Activated naive CD4-positive, alpha-beta T cell treated with anti-CD3 and anti-CD28 coated beads for 36 hours (primary cell): ENCODE measurements around the gene EXPH5. TPM values are rescaled to one million over a fixed set of nuclear protein-coding genes. Genes with fewer than 3 reads are reported as not detected.
"Not testable (repeated sequence)": the region's sequence is repeated elsewhere in the genome, so short reads cannot be mapped to it uniquely, and the experiment has no call there.

Experiments
- CTCF ChIA-PET: fragments of 350-600 bp; sonication (Branson Sonifier 250); formaldehyde crosslinking; loops from one replicate; lab custom pipeline; 2021; ENCODE audit warnings: antibody characterized with exemption; lab: Charles Lee
- DNase-seq: peaks from one replicate; pipeline ENCODE4 v3.0.0-alpha.2; 2020
- H3K27ac Mint-ChIP-seq: one replicate; pipeline ENCODE4 v1.8.0; 2021; ENCODE audit warnings: mild to moderate bottlenecking, mixed read lengths
- H3K27me3 Mint-ChIP-seq: one replicate; pipeline ENCODE4 v1.8.0; 2021; ENCODE audit warnings: low read depth, mixed read lengths
- H3K36me3 Mint-ChIP-seq: one replicate; pipeline ENCODE4 v1.8.0; 2021; ENCODE audit warnings: low read depth, mixed read lengths
- H3K4me1 Mint-ChIP-seq: one replicate; pipeline ENCODE4 v1.8.0; 2021; ENCODE audit warnings: low read depth, mixed read lengths
- H3K4me3 Mint-ChIP-seq: one replicate; pipeline ENCODE4 v1.8.0; 2021; ENCODE audit warnings: mild to moderate bottlenecking, moderate library complexity, mixed read lengths
- H3K9me3 Mint-ChIP-seq: one replicate; pipeline ENCODE4 v1.8.0; 2021; ENCODE audit warnings: mixed read lengths
- intact Hi-C: fragments of 100-400 bp; cut with micrococcal nuclease; formaldehyde crosslinking; loops from one replicate; pipeline ENCODE4 v1.15.1; 2023
- total RNA-seq, 2 experiments: library from RNA; stranded (reverse); gene quantifications; one replicate each; pipeline ENCODE4 v1.2.3, GENCODE V29; 2021

Gene EXPH5
- total RNA-seq, 2 experiments from 2014 or later: 2.9 to 3.3 TPM

DNA sequence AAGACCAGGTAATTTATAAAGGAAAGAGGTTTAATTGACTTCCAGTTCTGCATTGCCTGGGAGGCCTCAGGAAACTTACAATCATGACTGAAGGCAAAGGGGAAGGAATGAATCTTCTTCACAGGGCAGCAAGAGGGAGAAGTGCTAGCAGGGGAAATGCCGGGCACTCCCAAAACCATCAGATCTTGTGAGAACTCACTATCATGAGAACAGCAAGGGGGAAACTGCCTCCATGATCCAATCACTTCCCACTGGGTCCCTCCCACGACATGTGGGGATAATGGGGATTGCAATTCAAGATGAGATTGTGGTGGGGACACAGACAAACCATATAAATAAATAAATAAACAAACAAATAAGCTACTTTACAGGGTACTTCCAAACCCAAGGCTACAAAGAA is 28.8 kb upstream of the EXPH5 start:
- H3K27me3 Mint-ChIP-seq: peaks cover 10% of the 10 kb centered on the region
- no peak overlapping the region for H3K27ac Mint-ChIP-seq
- intact Hi-C loops: loop anchor here (5.0 to 10.0 kb wide), 2 partner anchors 778 to 1725 kb away; no protein-coding TSS in a partner anchor
- H3K4me3 Mint-ChIP-seq: no peak overlapping the region
- no peak for DNase-seq
- peaks cover 24% of the 10 kb centered on the region for H3K4me1 Mint-ChIP-seq
- H3K36me3 Mint-ChIP-seq: no peaks in the 10 kb centered on the region
- CTCF ChIA-PET: interaction anchor here (0.6 kb wide), 1 partner anchor 113 kb away, joined by 3 read pairs; no protein-coding TSS in a partner anchor
- H3K9me3 Mint-ChIP-seq: no peaks in the 10 kb centered on the region

- Mint-ChIP-seq H3K4me1 (peaks cover 24% of the 10 kb centered on the region), H3K36me3 (no peaks in the 10 kb centered on the region), H3K4me3 (no peak overlapping the region), H3K27ac (no peak overlapping the region), H3K9me3 (no peaks in the 10 kb centered on the region), H3K27me3 (peaks cover 10% of the 10 kb centered on the region)
- intact Hi-C loops: loop anchor here (1.0 to 10.0 kb wide), 12 partner anchors 28 to 1726 kb away; partner anchors contain the start of genes ATM, C11orf65, DDX10 and EXPH5
- no peak for DNase-seq
- CTCF ChIA-PET: interaction anchor here (0.7 kb wide), 1 partner anchor 225 kb away, joined by 7 read pairs; no protein-coding TSS in a partner anchor
Measured at GRCh38 chr11:108620958-108621772, 27.6 kb upstream of the EXPH5 start.

DNA sequence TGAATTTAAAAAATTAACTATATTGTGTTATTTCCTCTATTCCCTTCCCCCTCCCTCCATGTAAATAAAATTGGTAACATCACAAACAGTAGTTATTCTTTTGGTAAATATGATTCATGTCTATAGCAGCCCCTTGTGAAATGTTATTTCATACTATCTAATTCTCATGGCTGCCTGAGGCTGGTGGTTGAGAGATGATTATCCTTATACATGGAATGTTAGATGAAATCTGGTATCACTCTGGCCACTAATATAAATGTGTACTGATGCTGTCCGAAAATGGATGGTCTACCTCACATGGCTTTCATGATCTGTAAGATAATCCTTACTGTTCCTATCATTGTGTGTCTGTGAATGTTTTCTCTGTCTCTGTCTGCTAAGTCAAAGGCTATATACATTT is 25.0 kb upstream of the EXPH5 start:
- no peak overlapping the region for H3K4me3 Mint-ChIP-seq
- intact Hi-C loops: no loop called here
- H3K27ac Mint-ChIP-seq: no peak overlapping the region
- no peaks in the 10 kb centered on the region for H3K9me3 Mint-ChIP-seq
- CTCF ChIA-PET: no interaction called here
- H3K4me1 Mint-ChIP-seq: peaks cover 13% of the 10 kb centered on the region
- no peak for DNase-seq
- peaks cover 8% of the 10 kb centered on the region for H3K27me3 Mint-ChIP-seq
- no peaks in the 10 kb centered on the region for H3K36me3 Mint-ChIP-seq

DNA sequence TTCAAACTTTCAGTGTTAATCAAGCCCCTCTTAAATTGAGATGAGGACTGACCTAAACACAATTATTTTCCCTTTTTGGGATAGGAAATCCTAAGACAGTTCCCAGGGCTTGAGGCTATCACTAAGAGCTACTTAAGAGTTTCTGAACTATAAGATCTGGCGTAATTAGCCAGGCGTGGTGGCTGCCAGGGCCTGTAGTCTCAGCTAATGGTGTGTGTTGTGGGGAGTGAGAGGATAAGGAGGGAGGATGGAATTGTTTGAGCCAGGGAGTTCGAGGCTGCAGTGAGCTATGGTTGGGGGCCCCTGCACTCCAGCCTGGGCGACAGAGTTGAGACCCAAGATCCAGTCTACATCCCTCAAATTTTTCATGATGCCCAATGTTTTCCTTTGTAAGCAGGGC is 23.5 kb upstream of the EXPH5 start:
- Mint-ChIP-seq H3K27ac (no peak overlapping the region), H3K27me3 (peaks cover 5% of the 10 kb centered on the region), H3K4me1 (peaks cover 11% of the 10 kb centered on the region), H3K4me3 (no peak overlapping the region), H3K36me3 (no peaks in the 10 kb centered on the region), H3K9me3 (no peaks in the 10 kb centered on the region)
- CTCF ChIA-PET: no interaction called here
- DNase-seq: no peak
- intact Hi-C loops: no loop called here

- H3K36me3 Mint-ChIP-seq: no peaks in the 10 kb centered on the region
- no peak for DNase-seq
- no peak overlapping the region for H3K4me3 Mint-ChIP-seq
- H3K27me3 Mint-ChIP-seq: peaks cover 5% of the 10 kb centered on the region
- H3K27ac Mint-ChIP-seq: no peak overlapping the region
- intact Hi-C loops: no loop called here
- peaks cover 9% of the 10 kb centered on the region for H3K4me1 Mint-ChIP-seq
- no peaks in the 10 kb centered on the region for H3K9me3 Mint-ChIP-seq
- CTCF ChIA-PET: interaction anchor here (1.2 kb wide), 1 partner anchor 27 kb away, joined by 3 read pairs; no protein-coding TSS in a partner anchor
Measured at GRCh38 chr11:108616549-108616948, 23.0 kb upstream of the EXPH5 start.

- CTCF ChIA-PET: no interaction called here
- intact Hi-C loops: no loop called here
- no peak for DNase-seq
- Mint-ChIP-seq H3K4me3 (no peak overlapping the region), H3K4me1 (no peaks in the 10 kb centered on the region), H3K27me3 (peaks cover 3% of the 10 kb centered on the region), H3K27ac (no peak overlapping the region), H3K36me3 (no peaks in the 10 kb centered on the region), H3K9me3 (no peaks in the 10 kb centered on the region)
Measured at GRCh38 chr11:108614086-108614485, 20.5 kb upstream of the EXPH5 start.

- H3K4me1 Mint-ChIP-seq: no peaks in the 10 kb centered on the region
- no peaks in the 10 kb centered on the region for H3K9me3 Mint-ChIP-seq
- no peak overlapping the region for H3K27ac Mint-ChIP-seq
- H3K36me3 Mint-ChIP-seq: no peaks in the 10 kb centered on the region
- H3K27me3 Mint-ChIP-seq: peaks cover 4% of the 10 kb centered on the region
- H3K4me3 Mint-ChIP-seq: no peak overlapping the region
- intact Hi-C loops: no loop called here
- no peak for DNase-seq
- CTCF ChIA-PET: no interaction called here
Measured at GRCh38 chr11:108609682-108610081, 16.1 kb upstream of the EXPH5 start.

GRCh38 chr11:108608548-108608947 is 15.0 kb upstream of the EXPH5 start:
- Mint-ChIP-seq H3K27ac (no peak overlapping the region), H3K27me3 (peaks cover 4% of the 10 kb centered on the region), H3K36me3 (no peaks in the 10 kb centered on the region), H3K4me3 (no peak overlapping the region), H3K9me3 (no peaks in the 10 kb centered on the region), H3K4me1 (no peaks in the 10 kb centered on the region)
- CTCF ChIA-PET: no interaction called here
- intact Hi-C loops: no loop called here
- DNase-seq: no peak

- no peak for DNase-seq
- H3K4me1 Mint-ChIP-seq: no peaks in the 10 kb centered on the region
- no peak overlapping the region for H3K4me3 Mint-ChIP-seq
- peaks cover 4% of the 10 kb centered on the region for H3K27me3 Mint-ChIP-seq
- intact Hi-C loops: no loop called here
- CTCF ChIA-PET: interaction anchor here (1.1 to 1.5 kb wide), 2 partner anchors 25 to 47 kb away, joined by 3 read pairs; no protein-coding TSS in a partner anchor
- H3K36me3 Mint-ChIP-seq: no peaks in the 10 kb centered on the region
- H3K9me3 Mint-ChIP-seq: no peaks in the 10 kb centered on the region
- no peak overlapping the region for H3K27ac Mint-ChIP-seq
Measured at GRCh38 chr11:108606495-108607160, 13.1 kb upstream of the EXPH5 start.

DNA sequence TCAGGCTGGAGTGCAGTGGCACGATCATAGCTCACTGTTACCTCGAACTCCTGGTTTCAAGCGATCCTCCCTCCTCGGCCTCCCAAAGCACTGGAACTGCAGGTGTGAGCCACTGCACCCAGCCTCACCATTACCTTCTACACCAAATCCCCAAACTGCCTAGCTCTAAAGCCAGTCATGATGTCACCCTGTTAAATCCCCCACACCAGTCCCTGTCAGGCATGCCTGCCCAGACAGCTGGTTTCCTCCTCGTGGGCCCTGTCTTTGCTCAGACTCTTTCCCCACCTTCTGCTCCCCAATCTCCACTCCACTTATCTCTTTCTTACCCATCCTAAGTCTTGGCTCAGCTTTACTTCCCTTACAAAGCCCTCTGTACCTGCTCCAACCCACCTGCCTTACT is 12.5 kb upstream of the EXPH5 start:
- DNase-seq: no peak
- Mint-ChIP-seq H3K27me3 (peaks cover 4% of the 10 kb centered on the region), H3K9me3 (no peaks in the 10 kb centered on the region), H3K4me1 (no peaks in the 10 kb centered on the region), H3K36me3 (no peaks in the 10 kb centered on the region), H3K27ac (no peak overlapping the region), H3K4me3 (no peak overlapping the region)
- intact Hi-C loops: no loop called here
- CTCF ChIA-PET: interaction anchor here (0.7 to 1.5 kb wide), 3 partner anchors 25 to 48 kb away, joined by 3 to 4 read pairs (median 3); no protein-coding TSS in a partner anchor

- H3K27me3 Mint-ChIP-seq, H3K9me3 Mint-ChIP-seq, H3K4me1 Mint-ChIP-seq, DNase-seq, intact Hi-C loops, H3K36me3 Mint-ChIP-seq, H3K27ac Mint-ChIP-seq, H3K4me3 Mint-ChIP-seq: not testable (repeated sequence)
- CTCF ChIA-PET: interaction anchor here (0.8 kb wide), 1 partner anchor 50 kb away, joined by 3 read pairs; no protein-coding TSS in a partner anchor
Measured at GRCh38 chr11:108602818-108603217, 9.2 kb upstream of the EXPH5 start.

DNA sequence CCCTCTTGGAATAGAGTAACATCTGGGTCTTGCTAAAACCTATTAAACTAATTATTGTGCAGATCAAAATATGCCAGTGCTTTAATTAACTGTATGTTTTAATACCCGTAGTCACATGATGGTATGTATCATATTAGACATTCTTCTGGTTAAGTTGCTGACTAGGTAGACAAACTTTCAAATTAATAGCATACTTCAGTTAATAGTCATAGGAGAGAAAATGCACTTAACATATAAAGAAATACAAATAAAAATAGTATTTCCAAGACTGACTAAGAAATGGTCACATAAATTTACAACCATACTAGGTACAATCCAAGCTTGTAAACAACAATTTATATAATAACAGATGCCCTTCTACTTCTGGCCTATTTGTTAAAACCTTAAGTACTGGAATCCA is 7.6 kb upstream of the EXPH5 start:
- Mint-ChIP-seq H3K27me3 (peaks cover 3% of the 10 kb centered on the region), H3K4me1 (no peaks in the 10 kb centered on the region), H3K9me3 (no peaks in the 10 kb centered on the region), H3K27ac (no peak overlapping the region), H3K36me3 (no peaks in the 10 kb centered on the region), H3K4me3 (no peak overlapping the region)
- DNase-seq: no peak
- intact Hi-C loops: no loop called here
- CTCF ChIA-PET: no interaction called here
